Mammary epithelial cell (primary cell): ENCODE results near the gene CHST3.

ENCODE experiments used
- CTCF ChIP-seq, 2 donors: IDR thresholded peaks in 1 of 2; conservative IDR thresholded peaks in 1 of 2; 2 replicates each; pipeline ENCODE4 v1.5.1; 2011 to 2012; ENCODE audit warnings: inconsistent platforms in 2 of 2, low read length in 2 of 2, mild to moderate bottlenecking in 2 of 2, control low read depth in 1 of 2, low read depth in 1 of 2; ENCODE audit not compliant: insufficient read depth in 1 of 2; ENCODE audit errors: extremely low read depth in 1 of 2
- EZH2 ChIP-seq: IDR thresholded peaks from 2 replicates; pipeline ENCODE4 v1.6.1; 2012; ENCODE audit warnings: low read length, inconsistent platforms, borderline replicate concordance

GRCh38 chr10:71931295-71931694 is 32.9 kb upstream of the CHST3 start:
- no peak for TF ChIP-seq CTCF (conservative IDR thresholded peaks at IDR 0.05 in 1 of 2, IDR thresholded peaks at IDR 0.05 in 1 of 2; ENCODE audit: extremely low read depth in 1 of 2, insufficient read depth in 1 of 2, low read depth in 1 of 2, low read length in 2 of 2)
- no peak for TF ChIP-seq EZH2
